GM12865 (cell line): ENCODE data around the gene EFNB1.

Experiments
- DNase-seq: peaks from one replicate; pipeline ENCODE4 v3.0.0; 2010; ENCODE audit warnings: low read depth
- H3K4me3 ChIP-seq: 2 replicates; pipeline ENCODE4 v1.5.1; 2011; ENCODE audit warnings: mild to moderate bottlenecking, low read depth, low read length, control low read depth
- TF ChIP-seq, protein P1 (sequence below): IDR thresholded peaks from 2 replicates; pipeline ENCODE4 v1.5.1; 2011; ENCODE audit warnings: low read length, control low read depth, low read depth, inconsistent platforms; ENCODE audit not compliant: insufficient read depth; ENCODE audit errors: missing control alignments

The EFNB1 gene

DNA sequence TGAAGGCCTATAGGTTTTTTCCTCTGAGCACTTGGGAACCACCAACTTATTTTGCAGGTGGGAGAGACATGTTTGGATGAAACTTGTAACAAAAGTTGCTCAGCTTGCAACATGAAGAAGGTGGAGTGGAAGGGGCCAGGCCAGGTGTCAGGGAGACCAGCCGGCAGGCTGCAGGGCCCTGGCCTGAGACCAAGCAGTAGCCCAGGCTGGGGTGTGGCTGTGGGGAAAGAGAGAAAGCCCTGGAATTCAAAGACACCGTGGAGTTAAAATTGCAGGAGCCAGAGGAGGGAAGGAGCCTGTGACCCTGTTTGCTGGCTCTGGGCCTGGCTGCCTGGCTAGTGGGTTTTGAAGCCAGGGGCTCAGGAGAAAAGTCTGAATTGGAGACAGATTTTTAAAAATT, 43.4 kb downstream of the EFNB1 start:
- DNase-seq = no peak
- TF ChIP-seq, protein P1, sequence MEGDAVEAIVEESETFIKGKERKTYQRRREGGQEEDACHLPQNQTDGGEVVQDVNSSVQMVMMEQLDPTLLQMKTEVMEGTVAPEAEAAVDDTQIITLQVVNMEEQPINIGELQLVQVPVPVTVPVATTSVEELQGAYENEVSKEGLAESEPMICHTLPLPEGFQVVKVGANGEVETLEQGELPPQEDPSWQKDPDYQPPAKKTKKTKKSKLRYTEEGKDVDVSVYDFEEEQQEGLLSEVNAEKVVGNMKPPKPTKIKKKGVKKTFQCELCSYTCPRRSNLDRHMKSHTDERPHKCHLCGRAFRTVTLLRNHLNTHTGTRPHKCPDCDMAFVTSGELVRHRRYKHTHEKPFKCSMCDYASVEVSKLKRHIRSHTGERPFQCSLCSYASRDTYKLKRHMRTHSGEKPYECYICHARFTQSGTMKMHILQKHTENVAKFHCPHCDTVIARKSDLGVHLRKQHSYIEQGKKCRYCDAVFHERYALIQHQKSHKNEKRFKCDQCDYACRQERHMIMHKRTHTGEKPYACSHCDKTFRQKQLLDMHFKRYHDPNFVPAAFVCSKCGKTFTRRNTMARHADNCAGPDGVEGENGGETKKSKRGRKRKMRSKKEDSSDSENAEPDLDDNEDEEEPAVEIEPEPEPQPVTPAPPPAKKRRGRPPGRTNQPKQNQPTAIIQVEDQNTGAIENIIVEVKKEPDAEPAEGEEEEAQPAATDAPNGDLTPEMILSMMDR = no peak
- no peak overlapping the region for H3K4me3 ChIP-seq

DNA sequence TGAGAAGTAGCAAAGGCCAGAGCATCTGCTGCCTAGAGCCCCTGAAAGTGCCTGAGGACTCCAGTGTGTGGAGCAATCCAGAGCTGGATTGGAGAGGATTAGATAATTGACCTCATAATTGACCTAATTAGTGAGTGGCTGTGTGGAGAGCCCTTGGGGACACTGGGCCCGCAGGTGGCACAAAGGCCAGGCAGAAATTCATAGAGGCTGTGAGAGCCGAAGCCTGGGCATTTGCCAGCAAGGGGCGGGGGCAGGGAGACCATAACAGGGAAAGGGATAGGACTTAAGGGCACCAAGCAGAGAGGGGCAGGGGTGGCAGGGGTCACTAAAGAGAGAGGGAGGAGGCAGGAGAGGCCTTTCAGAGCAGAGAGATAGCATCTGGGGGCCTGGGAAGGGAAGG, 45.3 kb downstream of the EFNB1 start:
- DNase-seq = no peak
- H3K4me3 ChIP-seq = no peak overlapping the region
- TF ChIP-seq, protein P1 = no peak

DNA sequence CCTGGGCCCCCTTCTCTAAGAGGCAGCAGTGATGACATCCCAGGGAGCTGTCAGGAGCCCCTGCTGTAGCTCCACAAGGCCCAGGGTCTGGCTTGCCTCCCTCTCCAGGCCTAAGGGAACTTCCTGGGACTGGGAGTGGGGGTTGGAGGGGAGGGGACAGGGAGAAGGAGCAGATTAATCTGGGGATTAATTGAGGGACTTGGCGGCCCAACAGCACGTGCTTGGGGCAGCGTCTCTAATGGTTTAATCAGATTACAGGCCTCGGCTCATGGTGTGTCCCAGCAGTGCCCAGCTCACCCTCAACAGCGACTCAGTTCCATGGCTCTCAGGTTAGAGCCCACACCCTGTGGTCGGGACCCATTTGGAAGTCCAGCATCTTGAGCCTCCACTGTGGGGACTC, 47.9 kb downstream of the EFNB1 start:
- TF ChIP-seq, protein P1 = no peak
- no peak for DNase-seq
- H3K4me3 ChIP-seq = no peak overlapping the region

DNA sequence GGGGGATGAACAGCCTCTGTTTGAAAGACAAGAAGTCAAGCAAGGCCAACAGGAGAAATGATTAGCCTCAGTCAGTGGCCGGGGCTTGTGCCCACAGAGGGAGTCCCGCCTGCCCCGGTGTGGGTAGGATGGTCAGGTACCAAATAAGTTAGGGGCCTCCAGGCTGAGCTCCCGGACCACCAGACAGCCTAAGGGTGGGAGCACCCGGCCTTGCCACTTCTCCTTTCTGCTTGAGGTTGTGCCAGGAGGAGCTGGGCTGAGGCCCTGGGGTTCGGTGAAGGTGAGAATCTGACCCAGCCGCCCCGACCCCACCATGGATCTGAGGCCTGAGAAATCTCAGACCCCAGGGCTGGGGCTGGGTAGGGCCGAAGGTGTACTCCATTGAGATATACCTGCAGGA, 48.8 kb downstream of the EFNB1 start:
- no peak for DNase-seq
- H3K4me3 ChIP-seq = no peak overlapping the region
- TF ChIP-seq, protein P1 = no peak

DNA sequence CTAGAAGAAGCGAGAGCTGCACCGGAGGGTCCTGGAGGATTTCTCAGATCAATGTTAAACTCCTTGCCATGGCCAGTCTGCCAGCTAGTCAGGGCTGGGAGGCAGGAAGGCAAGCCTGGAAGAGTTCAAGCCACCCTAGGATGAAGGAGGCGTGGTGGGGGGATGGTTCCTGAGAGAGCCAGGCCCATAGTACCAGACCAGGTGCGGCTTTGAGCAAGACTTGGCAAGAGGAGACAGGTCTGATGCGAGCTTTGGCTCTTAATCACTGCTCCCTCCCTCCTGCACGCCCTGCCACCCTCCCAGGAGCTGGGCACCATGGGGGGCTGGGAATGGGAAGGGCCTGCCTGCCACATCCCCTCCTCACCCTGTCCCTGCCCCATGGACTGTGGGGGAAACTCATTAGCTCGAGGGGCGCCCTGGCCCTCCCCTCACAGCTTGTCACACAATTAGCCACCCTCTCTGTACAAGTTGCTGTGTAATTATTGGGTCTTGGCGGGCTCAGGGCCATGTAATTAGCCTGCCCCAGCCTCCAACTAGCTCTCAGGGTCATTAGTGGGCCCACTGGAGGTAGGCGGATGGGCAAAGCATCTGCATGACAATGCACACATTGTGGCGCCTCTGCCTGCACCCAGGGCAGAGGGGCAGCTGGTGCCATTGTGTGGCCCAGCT, 50.3 kb downstream of the EFNB1 start:
- DNase-seq = no peak
- H3K4me3 ChIP-seq = no peak overlapping the region
- TF ChIP-seq, protein P1 = no peak

DNA sequence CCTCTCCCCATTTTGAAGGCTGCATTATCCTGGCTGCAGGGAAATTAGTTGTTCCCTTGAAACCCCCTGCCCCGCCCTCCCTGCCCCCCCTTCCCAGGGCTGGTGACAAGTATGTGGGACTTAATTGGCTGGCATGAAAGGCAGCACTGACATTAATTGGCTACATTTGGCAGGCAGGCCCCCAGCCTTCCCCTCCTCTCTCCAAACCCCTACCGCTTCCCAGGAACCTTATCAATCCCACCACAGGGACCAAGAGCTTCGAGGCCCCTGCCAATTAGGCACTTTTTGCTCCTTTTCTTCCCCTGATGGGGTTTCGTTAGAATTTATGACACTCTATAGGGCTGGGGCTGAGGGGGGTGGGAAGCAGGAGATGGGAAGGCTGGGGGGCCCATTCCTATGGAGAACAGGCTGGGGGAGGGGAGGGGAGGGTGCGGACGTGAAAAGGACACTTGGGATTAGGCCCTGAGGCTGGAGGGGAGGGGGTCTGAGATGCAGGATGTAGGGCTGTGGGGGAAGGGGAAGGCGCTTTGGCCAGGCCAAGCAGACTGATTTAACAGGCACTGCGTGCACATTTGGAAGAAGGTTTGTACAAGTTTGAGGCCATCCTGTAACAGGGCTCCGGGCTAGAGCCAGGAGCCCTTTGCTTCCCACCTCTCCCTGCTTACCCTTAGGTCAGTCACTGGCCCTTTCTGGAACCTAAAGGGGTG, 52.2 kb downstream of the EFNB1 start:
- DNase-seq = no peak
- H3K4me3 ChIP-seq = no peak overlapping the region
- TF ChIP-seq, protein P1 = no peak
